Natural killer cell (primary cell): ENCODE results near the gene TSKS. TPM values are rescaled to one million over a fixed set of nuclear protein-coding genes. Genes with fewer than 3 reads are reported as not detected.

ENCODE experiments used
- ATAC-seq, 3 donors: fragments of 150-1000 bp in 2 of 3; fragments of 200-7000 bp in 1 of 3; cut with Tn5 transposase; 1 replicate in 1 of 3; 2 replicates in 2 of 3; pipeline ENCODE4 v1.10.0; 2021; ENCODE audit warnings: mild to moderate bottlenecking in 2 of 3, moderate library complexity in 2 of 3
- DNase-seq, 2 donors: peaks; one replicate each; pipeline versions ENCODE4 v3.0.0 to v3.0.0-alpha.2; 2013 to 2021; ENCODE audit warnings: mixed read lengths in 1 of 2
- H3K27ac ChIP-seq: one replicate; pipeline ENCODE4 v1.5.1; 2013; ENCODE audit warnings: mild to moderate bottlenecking, low read length
- H3K27me3 ChIP-seq: one replicate; pipeline ENCODE4 v1.6.1; 2013; ENCODE audit warnings: low read length; ENCODE audit not compliant: control insufficient read depth, insufficient read depth
- H3K36me3 ChIP-seq: one replicate; pipeline ENCODE4 v1.6.1; 2013; ENCODE audit warnings: low read length; ENCODE audit not compliant: control insufficient read depth, insufficient read depth
- H3K4me1 ChIP-seq: one replicate; pipeline ENCODE4 v1.6.1; 2013; ENCODE audit warnings: low read length; ENCODE audit not compliant: control insufficient read depth, insufficient read depth
- H3K4me3 ChIP-seq: one replicate; pipeline ENCODE4 v1.5.1; 2013; ENCODE audit warnings: low read length
- H3K9me3 ChIP-seq: one replicate; pipeline ENCODE4 v1.6.1; 2013; ENCODE audit warnings: low read length; ENCODE audit not compliant: control insufficient read depth, insufficient read depth
- H3K27ac Mint-ChIP-seq, 2 donors: one replicate each; pipeline ENCODE4 v1.8.0; 2022; ENCODE audit warnings: mild to moderate bottlenecking in 2 of 2, mixed read lengths in 2 of 2, moderate library complexity in 1 of 2
- H3K27me3 Mint-ChIP-seq, 2 donors: one replicate each; pipeline ENCODE4 v1.8.0; 2022; ENCODE audit warnings: low read depth in 2 of 2, mixed read lengths in 2 of 2
- H3K36me3 Mint-ChIP-seq: one replicate; pipeline ENCODE4 v1.8.0; 2022; ENCODE audit warnings: mixed read lengths
- H3K4me1 Mint-ChIP-seq, 2 donors: one replicate each; pipeline ENCODE4 v1.8.0; 2022; ENCODE audit warnings: mixed read lengths in 2 of 2
- H3K4me3 Mint-ChIP-seq: one replicate; pipeline ENCODE4 v1.8.0; 2022; ENCODE audit warnings: mild to moderate bottlenecking, moderate library complexity, mixed read lengths
- H3K9me3 Mint-ChIP-seq, 2 donors: one replicate each; pipeline ENCODE4 v1.8.0; 2022; ENCODE audit warnings: mixed read lengths in 2 of 2
- WGBS: methylation state at CpG from one replicate; pipeline ENCODE4 v1.1.7; 2013; ENCODE audit warnings: missing lambda C conversion rate; ENCODE audit not compliant: insufficient coverage; 5-methylcytosine and 5-hydroxymethylcytosine counted together
- intact Hi-C: fragments of 100-400 bp; cut with micrococcal nuclease; formaldehyde crosslinking; loops from one replicate; pipeline ENCODE4 v1.14.2; 2022
- total RNA-seq, 4 donors: library from RNA; stranded (reverse); fragments of 120-200 nt in 1 of 4; gene quantifications; one replicate each; pipeline versions ENCODE4 v1.2.3 to v1.2.4, GENCODE V29; 2013 to 2022
- TF ChIP-seq, protein P1 (sequence below): fragments of 200-600 bp; IDR thresholded peaks from one replicate; pipeline ENCODE4 v1.8.0; 2022; ENCODE audit warnings: antibody characterized with exemption

Gene TSKS
- total RNA-seq, 3 donors from 2014 or later (not counting 1 experiment from before 2014, with no cell fraction given): 0.35 to 2.4 (median 1.7) TPM

DNA sequence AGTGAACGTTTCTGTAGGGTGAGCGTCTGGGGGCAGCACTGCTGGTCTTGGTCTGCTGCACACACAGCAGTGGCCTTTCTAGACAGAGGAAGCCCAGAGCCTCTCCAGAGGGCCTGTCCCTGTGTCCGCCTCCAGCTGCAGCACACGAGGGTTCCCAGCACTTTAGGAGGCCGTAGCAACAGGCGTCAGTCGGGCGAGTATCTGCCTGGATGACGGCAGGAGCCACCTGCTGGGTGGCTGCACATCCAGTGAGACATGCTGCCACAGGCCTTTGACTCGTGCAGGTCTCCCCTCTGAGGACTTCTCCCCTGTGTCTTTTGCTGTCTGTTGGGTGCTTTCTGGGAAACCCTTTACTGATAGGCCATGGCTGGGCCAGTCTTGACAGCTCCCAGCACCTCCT, 25.8 kb upstream of the TSKS start:
- Histone ChIP-seq H3K27ac (no peak overlapping the region), H3K27me3 (no peaks in the 10 kb centered on the region), H3K9me3 (no peaks in the 10 kb centered on the region), H3K4me3 (no peak overlapping the region), H3K36me3 (peaks cover 58% of the 10 kb centered on the region), H3K4me1 (no peaks in the 10 kb centered on the region)
- Mint-ChIP-seq H3K27ac (peak overlapping the region in 1 of 2 donors; percentile 67), H3K4me1 (peaks cover 29 to 39% of the 10 kb centered on the region in 2 donors), H3K4me3 (no peak overlapping the region), H3K27me3 (no peaks in the 10 kb centered on the region), H3K9me3 (no peaks in the 10 kb centered on the region), H3K36me3 (peaks cover under 1% of the 10 kb centered on the region)
- TF ChIP-seq, protein P1, sequence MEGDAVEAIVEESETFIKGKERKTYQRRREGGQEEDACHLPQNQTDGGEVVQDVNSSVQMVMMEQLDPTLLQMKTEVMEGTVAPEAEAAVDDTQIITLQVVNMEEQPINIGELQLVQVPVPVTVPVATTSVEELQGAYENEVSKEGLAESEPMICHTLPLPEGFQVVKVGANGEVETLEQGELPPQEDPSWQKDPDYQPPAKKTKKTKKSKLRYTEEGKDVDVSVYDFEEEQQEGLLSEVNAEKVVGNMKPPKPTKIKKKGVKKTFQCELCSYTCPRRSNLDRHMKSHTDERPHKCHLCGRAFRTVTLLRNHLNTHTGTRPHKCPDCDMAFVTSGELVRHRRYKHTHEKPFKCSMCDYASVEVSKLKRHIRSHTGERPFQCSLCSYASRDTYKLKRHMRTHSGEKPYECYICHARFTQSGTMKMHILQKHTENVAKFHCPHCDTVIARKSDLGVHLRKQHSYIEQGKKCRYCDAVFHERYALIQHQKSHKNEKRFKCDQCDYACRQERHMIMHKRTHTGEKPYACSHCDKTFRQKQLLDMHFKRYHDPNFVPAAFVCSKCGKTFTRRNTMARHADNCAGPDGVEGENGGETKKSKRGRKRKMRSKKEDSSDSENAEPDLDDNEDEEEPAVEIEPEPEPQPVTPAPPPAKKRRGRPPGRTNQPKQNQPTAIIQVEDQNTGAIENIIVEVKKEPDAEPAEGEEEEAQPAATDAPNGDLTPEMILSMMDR: no peak
- intact Hi-C loops: no loop called here
- ATAC-seq (no peak), DNase-seq (no peak)
- 90% methylated on average over 10 of the region's 10 CpGs for WGBS

- Histone ChIP-seq H3K36me3 (peaks cover 58% of the 10 kb centered on the region), H3K4me3 (no peak overlapping the region), H3K27ac (no peak overlapping the region), H3K4me1 (no peaks in the 10 kb centered on the region), H3K27me3 (no peaks in the 10 kb centered on the region), H3K9me3 (no peaks in the 10 kb centered on the region)
- no peak for ATAC-seq
- H3K4me1 Mint-ChIP-seq: peaks cover 37 to 40% of the 10 kb centered on the region in 2 donors
- no peaks in the 10 kb centered on the region for H3K9me3 Mint-ChIP-seq
- intact Hi-C loops: no loop called here
- DNase-seq: no peak
- H3K27ac Mint-ChIP-seq: no peak overlapping the region
- H3K27me3 Mint-ChIP-seq: no peaks in the 10 kb centered on the region
- WGBS: 97% methylated on average over 5 of the region's 5 CpGs
- TF ChIP-seq, protein P1: no peak
- H3K36me3 Mint-ChIP-seq: peaks cover 12% of the 10 kb centered on the region
- no peak overlapping the region for H3K4me3 Mint-ChIP-seq
These were observed 24.6 kb upstream of the TSKS start for GRCh38 chr19:49787746-49788145.

- H3K36me3 ChIP-seq: peaks cover 51% of the 10 kb centered on the region
- ATAC-seq: no peak
These were observed 23.3 kb upstream of the TSKS start for GRCh38 chr19:49786376-49786820.

More at GRCh38 chr19:49786376-49786820, 23.3 kb upstream of the TSKS start:
- Histone ChIP-seq H3K9me3 (no peaks in the 10 kb centered on the region), H3K4me3 (no peak overlapping the region), H3K4me1 (peaks cover 4% of the 10 kb centered on the region), H3K27ac (no peak overlapping the region), H3K27me3 (no peaks in the 10 kb centered on the region)
- no peak overlapping the region for H3K4me3 Mint-ChIP-seq
- TF ChIP-seq, protein P1: no peak
- intact Hi-C loops: no loop called here
- WGBS: 94% methylated on average over 9 of the region's 9 CpGs
- H3K36me3 Mint-ChIP-seq: peaks cover 12% of the 10 kb centered on the region
- peaks cover 37 to 41% of the 10 kb centered on the region in 2 donors for H3K4me1 Mint-ChIP-seq
- H3K9me3 Mint-ChIP-seq: no peaks in the 10 kb centered on the region
- peak overlapping the region; percentile 21 to 77 for H3K27ac Mint-ChIP-seq
- no peak for DNase-seq
- no peaks in the 10 kb centered on the region for H3K27me3 Mint-ChIP-seq
